H1 (cell line): ENCODE measurements around the gene SPAG4. TPM values are rescaled to one million over a fixed set of nuclear protein-coding genes. Genes with fewer than 3 reads are reported as not detected.

Experiments
- BACH1 ChIP-seq: IDR thresholded peaks from 2 replicates; pipeline ENCODE4 v1.6.1; 2012; ENCODE audit warnings: low read length, improper control_type of control experiment
- BCL11A ChIP-seq, 2 experiments: IDR thresholded peaks; one replicate each; pipeline ENCODE4 v1.6.1; 2011; ENCODE audit warnings: low read depth in 2 of 2, low read length in 2 of 2, mild to moderate bottlenecking in 2 of 2
- CEBPB ChIP-seq: IDR thresholded peaks from 2 replicates; pipeline ENCODE4 v1.6.1; 2012; ENCODE audit warnings: low read depth, low read length
- CTBP2 ChIP-seq: IDR thresholded peaks from 2 replicates; pipeline ENCODE4 v1.7.0; 2011; ENCODE audit warnings: borderline replicate concordance, mild to moderate bottlenecking, moderate library complexity, mixed read lengths, low read length; ENCODE audit not compliant: insufficient read depth, insufficient read length
- FOSL1 ChIP-seq: IDR thresholded peaks from 2 replicates; pipeline ENCODE4 v1.6.1; 2011; ENCODE audit warnings: mild to moderate bottlenecking, low read depth, low read length, moderate library complexity; ENCODE audit not compliant: insufficient read depth
- SP2 ChIP-seq: IDR thresholded peaks from 2 replicates; pipeline ENCODE4 v1.6.1; 2012; ENCODE audit warnings: mild to moderate bottlenecking, low read length, inconsistent platforms
- YY1 ChIP-seq: IDR thresholded peaks from 2 replicates; pipeline ENCODE4 v1.6.1; 2011; ENCODE audit warnings: low read depth, mild to moderate bottlenecking, low read length
- polyA plus RNA-seq, 7 experiments: library from polyadenylated mRNA; depleted of rRNA in 3 of 7; stranded (reverse) in 5 of 7; unstranded in 2 of 7; fragments of >200 nt in 5 of 7; fragments of 200-250 nt in 2 of 7; gene quantifications; 1 replicate in 5 of 7; 2 replicates in 1 of 7; 4 replicates in 1 of 7; pipeline versions ENCODE4 v1.2.1 to v1.2.3, GENCODE V29; 2011 to 2013; ENCODE audit warnings: missing spikeins in 2 of 7, mixed read lengths in 2 of 7
- total RNA-seq: library from RNA; stranded (reverse); fragmentation: NEBNext Ultra II Directional; extraction: Animal tissue kit (Norgen Biotek cat#: 25700); gene quantifications from 2 replicates; pipeline ENCODE4 v1.2.1, GENCODE V29; 2021
- TF ChIP-seq, protein P1 (sequence below): IDR thresholded peaks from 2 replicates; pipeline ENCODE4 v1.6.1; 2011; ENCODE audit warnings: low read length, improper control_type of control experiment

SPAG4 gene
- total and polyA plus RNA-seq, 2 of the 8 experiments (the other 6 are each of a cell fraction or from before 2014, with no cell fraction given): 2.4 to 6.0 TPM

DNA sequence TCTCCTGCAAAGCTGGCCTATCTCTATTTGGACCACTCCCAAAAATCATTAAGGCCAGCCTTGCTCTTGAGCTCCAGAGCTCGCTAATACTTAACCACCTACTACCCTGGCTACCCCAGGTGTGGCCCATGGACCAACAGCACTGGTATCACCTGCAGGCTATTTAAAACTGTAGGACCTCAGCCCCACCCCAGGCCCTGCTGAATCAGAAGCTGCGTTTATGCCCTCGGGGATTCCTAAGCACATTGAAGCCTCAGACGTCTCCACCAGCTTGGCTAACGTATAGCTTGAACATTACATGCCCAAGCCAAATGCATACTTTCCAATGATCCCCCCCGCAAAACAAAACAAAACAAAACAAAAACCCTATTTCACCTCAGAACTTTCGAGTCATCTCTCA is 19.7 kb upstream of the SPAG4 start (continued):
- TF ChIP-seq CEBPB (no peak), FOSL1 (no peak), SP2 (no peak), BCL11A (IDR thresholded peaks at IDR 0.05; ENCODE audit: low read depth in 2 of 2, low read length in 2 of 2) (no peak), BACH1 (no peak), YY1 (no peak), CTBP2 (no peak)
- TF ChIP-seq, protein P1, sequence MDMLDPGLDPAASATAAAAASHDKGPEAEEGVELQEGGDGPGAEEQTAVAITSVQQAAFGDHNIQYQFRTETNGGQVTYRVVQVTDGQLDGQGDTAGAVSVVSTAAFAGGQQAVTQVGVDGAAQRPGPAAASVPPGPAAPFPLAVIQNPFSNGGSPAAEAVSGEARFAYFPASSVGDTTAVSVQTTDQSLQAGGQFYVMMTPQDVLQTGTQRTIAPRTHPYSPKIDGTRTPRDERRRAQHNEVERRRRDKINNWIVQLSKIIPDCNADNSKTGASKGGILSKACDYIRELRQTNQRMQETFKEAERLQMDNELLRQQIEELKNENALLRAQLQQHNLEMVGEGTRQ: no peak
